ENCODE data around the gene PPM1G. TPM values are rescaled to one million over a fixed set of nuclear protein-coding genes. Genes with fewer than 3 reads are reported as not detected.

Gene PPM1G
- total RNA-seq: 59.6 and 68.3 TPM in 2 replicates

GRCh38 chr2:27409321-27410073, at the start of gene PPM1G:
PPM1G (minus strand) TSS chr2:27409591; CDS start chr2:27409422, 169 bp downstream.

GRCh38 chr2:27441958-27442919, 32.8 kb upstream of the PPM1G start, which contains the start of gene KRTCAP3:
KRTCAP3 (plus strand) TSS chr2:27442381; CDS start chr2:27442413, 32 bp downstream.

GRCh38 chr2:27428213-27428977, 19.0 kb upstream of the PPM1G start, which contains the start of gene NRBP1:
NRBP1 (plus strand) TSS chr2:27428631; CDS start chr2:27433274, 4,643 bp downstream.

GRCh38 chr2:27380626-27381545, 28.5 kb downstream of the PPM1G start, which contains the start of gene ZNF513:
ZNF513 (minus strand) TSS chr2:27380734; CDS start chr2:27380526, 208 bp downstream.

GRCh38 chr2:27370026-27370815, 39.2 kb downstream of the PPM1G start, which contains the start of the genes EIF2B4 and SNX17:
EIF2B4 (minus strand) TSS chr2:27370338; CDS start chr2:27370314, 24 bp downstream.
SNX17 (plus strand) TSS chr2:27370616; CDS start chr2:27370744, 128 bp downstream.

GRCh38 chr2:27356382-27357181, 52.8 kb downstream of the PPM1G start, which contains the start of gene GTF3C2:
GTF3C2 (minus strand) TSS chr2:27356764; CDS start chr2:27343554, 13,210 bp downstream.

Other genes starting within 250 kb of the PPM1G start
- gene ATRAID, start 197.6 kb downstream of the PPM1G start, total RNA-seq: 155 and 179 TPM in 2 replicates
- gene SLC5A6, start 197.3 kb downstream of the PPM1G start, total RNA-seq: 17.2 and 25.6 TPM in 2 replicates
- 37.3 and 75.5 TPM in 2 replicates for gene CAD, start 192.2 kb downstream of the PPM1G start, total RNA-seq
- 0.03 and 0.26 TPM in 2 replicates for gene SLC30A3, start 146.5 kb downstream of the PPM1G start, total RNA-seq
- not detected in 2 replicates for gene DNAJC5G, start 134.2 kb downstream of the PPM1G start, total RNA-seq
- gene TRIM54, start 127.2 kb downstream of the PPM1G start, total RNA-seq: 0.10 TPM in 1 of 2 replicates, not detected in the other
- 0.85 and 1.2 TPM in 2 replicates for gene UCN, start 101.1 kb downstream of the PPM1G start, total RNA-seq
- 71.7 and 83.5 TPM in 2 replicates for gene MPV17, start 86.5 kb downstream of the PPM1G start, total RNA-seq
- gene GTF3C2, start 52.8 kb downstream of the PPM1G start, total RNA-seq: 24.6 and 31.1 TPM in 2 replicates
- gene EIF2B4, start 39.3 kb downstream of the PPM1G start, total RNA-seq: 25.2 and 27.7 TPM in 2 replicates
- gene SNX17, start 39.0 kb downstream of the PPM1G start, total RNA-seq: 111 and 145 TPM in 2 replicates
- 8.9 and 10.6 TPM in 2 replicates for gene ZNF513, start 28.9 kb downstream of the PPM1G start, total RNA-seq
- gene NRBP1, start 19.0 kb upstream of the PPM1G start, total RNA-seq: 99.9 and 108 TPM in 2 replicates
- gene KRTCAP3, start 32.8 kb upstream of the PPM1G start, total RNA-seq: 0.39 TPM in 1 of 2 replicates, not detected in the other
- 38.3 and 43.3 TPM in 2 replicates for gene IFT172, start 80.2 kb upstream of the PPM1G start, total RNA-seq
- 39.9 and 52.9 TPM in 2 replicates for gene FNDC4, start 85.6 kb upstream of the PPM1G start, total RNA-seq
- gene GCKR, start 87.2 kb upstream of the PPM1G start, total RNA-seq: 7.4 and 8.5 TPM in 2 replicates
- gene ZNF512, start 173.5 kb upstream of the PPM1G start, total RNA-seq: 16.3 and 21.9 TPM in 2 replicates
- gene CCDC121, start 219.4 kb upstream of the PPM1G start, total RNA-seq: 1.8 TPM in 2 replicates
- gene GPN1, start 219.5 kb upstream of the PPM1G start, total RNA-seq: 34.2 and 37.4 TPM in 2 replicates

All from smooth muscle cell of the pulmonary artery (primary cell).